ENCODE data around the gene HAUS7.

DNA sequence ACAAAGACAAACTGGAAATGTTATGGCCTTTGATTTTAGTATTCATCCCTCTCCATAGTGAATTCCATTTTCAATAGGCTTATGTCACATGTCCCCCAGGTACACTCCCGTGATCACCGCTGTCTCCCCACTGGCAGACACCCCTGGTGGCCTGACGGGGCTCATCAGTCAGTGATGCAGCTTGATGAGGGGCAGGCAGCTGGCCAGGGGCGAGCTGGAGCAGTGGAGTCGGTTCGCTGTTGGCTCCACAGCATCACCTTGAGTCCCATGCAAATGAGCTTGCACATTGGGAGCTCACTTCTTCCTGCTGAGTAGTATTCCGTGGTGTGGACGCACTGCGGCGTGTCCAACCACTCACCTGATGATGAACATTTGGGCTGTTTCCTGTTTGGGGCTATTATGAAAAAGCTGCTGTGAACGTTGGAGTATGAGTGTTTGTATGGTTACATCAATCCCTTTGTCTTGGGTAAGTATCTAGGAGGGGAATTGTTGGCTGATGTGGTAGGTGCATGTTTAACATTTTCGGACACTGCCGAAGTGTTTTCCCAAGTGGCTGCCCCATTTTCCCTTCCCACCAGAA lies 29.7 kb downstream of the HAUS7 start:
- no peak for TF ChIP-seq POLR2AphosphoS5 (IDR thresholded peaks at IDR 0.05; ENCODE audit: low read depth, low read length)
- no peak for TF ChIP-seq TAF1 (IDR thresholded peaks at IDR 0.05; ENCODE audit: borderline replicate concordance, insufficient read depth, low read length)
